Measurements from ENCODE around the gene ALKBH1.

ALKBH1 gene

DNA sequence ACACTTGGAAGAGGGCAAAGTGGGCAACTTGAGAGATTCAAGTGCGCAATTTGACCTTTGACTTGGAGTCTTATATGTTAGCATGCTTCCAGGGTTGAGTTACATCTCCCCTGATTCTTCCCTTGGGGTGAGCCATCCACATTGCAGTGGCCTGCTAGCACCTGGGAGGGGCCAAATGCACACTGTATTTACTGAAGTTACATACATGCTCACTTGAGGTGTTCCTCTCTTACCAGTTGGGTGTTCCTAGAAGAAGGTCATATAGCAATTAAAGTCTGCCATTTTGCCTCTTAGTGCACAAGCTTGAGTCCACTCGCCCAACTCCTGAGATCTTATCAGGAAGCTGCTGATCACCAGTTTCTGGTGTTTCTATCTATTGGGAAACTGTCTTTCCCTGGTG, 77.7 kb downstream of the ALKBH1 start:
- H3K27me3 ChIP-seq (ENCODE audit: low read length), result no peaks in the 10 kb centered on the region
- H3K9ac ChIP-seq (ENCODE audit: low read length), result no peak overlapping the region
- H3F3A ChIP-seq (ENCODE audit: insufficient read depth), result no peaks in the 10 kb centered on the region
- no peak overlapping the region for H2AFZ ChIP-seq (ENCODE audit: low read depth, low read length, severe bottlenecking)
- no peaks in the 10 kb centered on the region for H4K20me1 ChIP-seq (ENCODE audit: low read depth, low read length)
- TF ChIP-seq EZH2phosphoT487 (conservative IDR thresholded peaks at IDR 0.05; ENCODE audit: low read length), result no peak
- TF ChIP-seq, protein P1, sequence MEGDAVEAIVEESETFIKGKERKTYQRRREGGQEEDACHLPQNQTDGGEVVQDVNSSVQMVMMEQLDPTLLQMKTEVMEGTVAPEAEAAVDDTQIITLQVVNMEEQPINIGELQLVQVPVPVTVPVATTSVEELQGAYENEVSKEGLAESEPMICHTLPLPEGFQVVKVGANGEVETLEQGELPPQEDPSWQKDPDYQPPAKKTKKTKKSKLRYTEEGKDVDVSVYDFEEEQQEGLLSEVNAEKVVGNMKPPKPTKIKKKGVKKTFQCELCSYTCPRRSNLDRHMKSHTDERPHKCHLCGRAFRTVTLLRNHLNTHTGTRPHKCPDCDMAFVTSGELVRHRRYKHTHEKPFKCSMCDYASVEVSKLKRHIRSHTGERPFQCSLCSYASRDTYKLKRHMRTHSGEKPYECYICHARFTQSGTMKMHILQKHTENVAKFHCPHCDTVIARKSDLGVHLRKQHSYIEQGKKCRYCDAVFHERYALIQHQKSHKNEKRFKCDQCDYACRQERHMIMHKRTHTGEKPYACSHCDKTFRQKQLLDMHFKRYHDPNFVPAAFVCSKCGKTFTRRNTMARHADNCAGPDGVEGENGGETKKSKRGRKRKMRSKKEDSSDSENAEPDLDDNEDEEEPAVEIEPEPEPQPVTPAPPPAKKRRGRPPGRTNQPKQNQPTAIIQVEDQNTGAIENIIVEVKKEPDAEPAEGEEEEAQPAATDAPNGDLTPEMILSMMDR (IDR thresholded peaks at IDR 0.05; ENCODE audit: insufficient read depth, low read length, poor library complexity, severe bottlenecking), result no peak
- no peaks in the 10 kb centered on the region for H3K9me2 ChIP-seq (replicated peaks; ENCODE audit: insufficient read depth, low read length)
- H3K4me2 ChIP-seq (ENCODE audit: low read depth, low read length, poor library complexity, severe bottlenecking), result no peak overlapping the region
- H3K27ac ChIP-seq (ENCODE audit: low read depth, low read length), result no peak overlapping the region
- H3K9me3 ChIP-seq (ENCODE audit: insufficient read depth, low read length), result peaks cover 28% of the 10 kb centered on the region; the same call in 1 of the 2 replicates
- H3K79me2 ChIP-seq (ENCODE audit: insufficient read depth, low read length), result no peaks in the 10 kb centered on the region
- H3K4me3 ChIP-seq (ENCODE audit: insufficient read depth, low read length, poor library complexity, severe bottlenecking), result no peak overlapping the region
- no peaks in the 10 kb centered on the region for H3K36me3 ChIP-seq (ENCODE audit: low read length)

DNA sequence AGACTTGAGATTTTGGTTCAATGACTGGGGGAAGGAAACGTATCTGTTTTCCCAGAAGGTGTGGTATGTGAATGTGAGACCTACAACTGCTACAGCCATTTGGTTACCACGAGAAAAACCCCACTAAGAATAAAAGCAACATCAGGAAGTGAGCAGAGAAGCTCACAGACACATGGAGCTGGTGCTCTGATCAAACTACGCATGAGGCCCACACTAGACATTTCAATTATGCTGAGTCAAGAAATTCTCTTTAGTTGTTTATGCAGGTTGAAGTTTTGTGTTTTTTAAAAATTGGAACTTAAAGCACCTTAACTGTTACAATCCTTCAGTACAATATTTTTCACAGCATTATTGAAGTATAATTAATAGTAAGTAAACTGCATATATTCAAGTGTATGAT, 82.5 kb downstream of the ALKBH1 start:
- H3K4me2 ChIP-seq (ENCODE audit: low read depth, low read length, poor library complexity, severe bottlenecking), result no peak overlapping the region
- H3K27ac ChIP-seq (ENCODE audit: low read depth, low read length), result no peak overlapping the region
- no peaks in the 10 kb centered on the region for H3K27me3 ChIP-seq (ENCODE audit: low read length)
- TF ChIP-seq EZH2phosphoT487 (conservative IDR thresholded peaks at IDR 0.05; ENCODE audit: low read length), result no peak
- TF ChIP-seq, protein P1 (IDR thresholded peaks at IDR 0.05; ENCODE audit: insufficient read depth, low read length, poor library complexity, severe bottlenecking), result no peak
- H3K9me2 ChIP-seq (replicated peaks; ENCODE audit: insufficient read depth, low read length), result no peaks in the 10 kb centered on the region
- no peaks in the 10 kb centered on the region for H3K79me2 ChIP-seq (ENCODE audit: insufficient read depth, low read length)
- no peak overlapping the region for H2AFZ ChIP-seq (ENCODE audit: low read depth, low read length, severe bottlenecking)
- no peak overlapping the region for H3K4me3 ChIP-seq (ENCODE audit: insufficient read depth, low read length, poor library complexity, severe bottlenecking)
- H3K36me3 ChIP-seq (ENCODE audit: low read length), result no peaks in the 10 kb centered on the region
- no peaks in the 10 kb centered on the region for H4K20me1 ChIP-seq (ENCODE audit: low read depth, low read length)
- H3K9me3 ChIP-seq (ENCODE audit: insufficient read depth, low read length), result peaks cover 4% of the 10 kb centered on the region; the same call in 1 of the 2 replicates
- H3K9ac ChIP-seq (ENCODE audit: low read length), result no peak overlapping the region
- H3F3A ChIP-seq (ENCODE audit: insufficient read depth), result no peaks in the 10 kb centered on the region

DNA sequence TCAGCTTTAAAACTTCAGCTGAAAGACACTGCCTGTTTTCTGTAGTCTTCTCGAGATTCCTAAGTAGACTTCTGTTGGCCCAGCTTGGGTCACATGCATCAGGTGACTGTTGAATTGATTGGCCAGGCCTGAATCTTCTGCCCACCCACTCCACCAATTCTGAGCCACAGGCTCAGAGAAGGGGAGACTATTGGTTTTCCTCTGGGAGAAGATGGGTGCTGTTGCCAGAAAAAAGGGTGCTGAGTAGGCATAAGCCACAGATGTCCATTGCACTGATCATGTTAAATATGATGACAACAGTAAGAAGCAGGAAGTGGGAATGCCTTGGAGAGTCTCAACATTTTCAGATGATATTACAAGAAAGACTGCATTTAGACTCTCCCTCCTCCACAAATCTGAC, 84.6 kb downstream of the ALKBH1 start:
- no peak overlapping the region for H2AFZ ChIP-seq (ENCODE audit: low read depth, low read length, severe bottlenecking)
- H3F3A ChIP-seq (ENCODE audit: insufficient read depth), result no peaks in the 10 kb centered on the region
- H3K9ac ChIP-seq (ENCODE audit: low read length), result no peak overlapping the region
- TF ChIP-seq, protein P1 (IDR thresholded peaks at IDR 0.05; ENCODE audit: insufficient read depth, low read length, poor library complexity, severe bottlenecking), result no peak
- no peak for TF ChIP-seq EZH2phosphoT487 (conservative IDR thresholded peaks at IDR 0.05; ENCODE audit: low read length)
- no peaks in the 10 kb centered on the region for H3K9me2 ChIP-seq (replicated peaks; ENCODE audit: insufficient read depth, low read length)
- H3K36me3 ChIP-seq (ENCODE audit: low read length), result no peaks in the 10 kb centered on the region
- H3K4me3 ChIP-seq (ENCODE audit: insufficient read depth, low read length, poor library complexity, severe bottlenecking), result no peak overlapping the region
- no peak overlapping the region for H3K27ac ChIP-seq (ENCODE audit: low read depth, low read length)
- no peak overlapping the region for H3K4me2 ChIP-seq (ENCODE audit: low read depth, low read length, poor library complexity, severe bottlenecking)
- no peaks in the 10 kb centered on the region for H3K27me3 ChIP-seq (ENCODE audit: low read length)
- no peaks in the 10 kb centered on the region for H4K20me1 ChIP-seq (ENCODE audit: low read depth, low read length)
- no peaks in the 10 kb centered on the region for H3K79me2 ChIP-seq (ENCODE audit: insufficient read depth, low read length)
- H3K9me3 ChIP-seq (ENCODE audit: insufficient read depth, low read length), result no peaks in the 10 kb centered on the region

All from SU-DHL-6 (cell line).